Spleen (tissue), 7 donors: ENCODE measurements around the gene NT5C.

Experiments used
- POLR2A ChIP-seq, 3 donors: fragments of 450-650 bp; IDR thresholded peaks; one replicate each; pipeline ENCODE4 v1.5.1; 2017; ENCODE audit warnings: antibody characterized with exemption in 3 of 3, mild to moderate bottlenecking in 1 of 3
- POLR2AphosphoS5 ChIP-seq, 3 donors: sonication (generic); formaldehyde crosslinking; IDR thresholded peaks; one replicate each; pipeline ENCODE4 v1.5.1; 2017; ENCODE audit warnings: antibody characterized with exemption in 3 of 3
- TF ChIP-seq, protein P1 (sequence below), 11 experiments: fragments of 200-600 bp in 7 of 11; fragments of 450-650 bp in 4 of 11; sonication (generic) in 4 of 11; IDR thresholded peaks in 8 of 11; conservative IDR thresholded peaks in 3 of 11; 1 replicate in 7 of 11; 2 replicates in 4 of 11; pipeline versions ENCODE4 v1.4.0 to v1.8.0; 2016 to 2021; ENCODE audit warnings: antibody characterized with exemption in 11 of 11, inconsistent platforms in 4 of 11, mild to moderate bottlenecking in 1 of 11
- donor health status: DM: no; HTN: no; CAD: no; lungs with moderate emphysema.
- donor health status: DM: no; HTN: no; CAD: no.
- donor health status: DM: no; HTN: no; CAD: no.

GRCh38 chr17:75124819-75125162, 6.8 kb downstream of the NT5C start:
- TF ChIP-seq, protein P1, sequence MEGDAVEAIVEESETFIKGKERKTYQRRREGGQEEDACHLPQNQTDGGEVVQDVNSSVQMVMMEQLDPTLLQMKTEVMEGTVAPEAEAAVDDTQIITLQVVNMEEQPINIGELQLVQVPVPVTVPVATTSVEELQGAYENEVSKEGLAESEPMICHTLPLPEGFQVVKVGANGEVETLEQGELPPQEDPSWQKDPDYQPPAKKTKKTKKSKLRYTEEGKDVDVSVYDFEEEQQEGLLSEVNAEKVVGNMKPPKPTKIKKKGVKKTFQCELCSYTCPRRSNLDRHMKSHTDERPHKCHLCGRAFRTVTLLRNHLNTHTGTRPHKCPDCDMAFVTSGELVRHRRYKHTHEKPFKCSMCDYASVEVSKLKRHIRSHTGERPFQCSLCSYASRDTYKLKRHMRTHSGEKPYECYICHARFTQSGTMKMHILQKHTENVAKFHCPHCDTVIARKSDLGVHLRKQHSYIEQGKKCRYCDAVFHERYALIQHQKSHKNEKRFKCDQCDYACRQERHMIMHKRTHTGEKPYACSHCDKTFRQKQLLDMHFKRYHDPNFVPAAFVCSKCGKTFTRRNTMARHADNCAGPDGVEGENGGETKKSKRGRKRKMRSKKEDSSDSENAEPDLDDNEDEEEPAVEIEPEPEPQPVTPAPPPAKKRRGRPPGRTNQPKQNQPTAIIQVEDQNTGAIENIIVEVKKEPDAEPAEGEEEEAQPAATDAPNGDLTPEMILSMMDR (IDR thresholded peaks at IDR 0.05 in 8 of 11, conservative IDR thresholded peaks at IDR 0.05 in 3 of 11) = no peak
- TF ChIP-seq POLR2AphosphoS5 (IDR thresholded peaks at IDR 0.05) (no peak), POLR2A (IDR thresholded peaks at IDR 0.05) (no peak)
